ENCODE measurements around the gene ATP6V1D. TPM values are rescaled to one million over a fixed set of nuclear protein-coding genes. Genes with fewer than 3 reads are reported as not detected.

ATP6V1D gene
- total and polyA plus RNA-seq, 4 donors, result 49.6 to 134 (median 60.2) TPM

DNA sequence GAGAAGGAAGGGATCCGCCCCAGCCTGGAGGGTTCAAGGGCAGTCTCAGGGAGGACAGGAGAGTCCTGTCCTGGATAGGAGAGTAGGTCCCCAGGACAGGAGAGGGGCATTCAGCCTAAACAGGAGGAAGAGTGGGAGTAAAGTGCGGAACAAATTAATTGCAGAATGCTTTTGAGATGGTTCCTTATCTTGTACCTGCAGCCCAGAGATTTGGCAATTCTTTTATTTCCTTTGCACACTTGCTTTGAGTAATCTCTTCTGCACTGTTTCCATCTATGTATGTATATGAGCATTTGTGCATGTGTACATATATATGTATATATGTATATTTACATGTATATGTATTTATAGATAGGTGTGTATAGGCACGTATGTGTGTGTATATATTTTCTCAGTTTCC is 29.7 kb upstream of the ATP6V1D start:
- no peak for DNase-seq
- Histone ChIP-seq H3K36me3 (ENCODE audit: control insufficient read depth in 4 of 4, insufficient read depth in 4 of 4, low read length in 4 of 4) (peaks cover 2 to 12% (median 10%) of the 10 kb centered on the region in 4 donors), H3K27me3 (ENCODE audit: control insufficient read depth in 3 of 3, insufficient read depth in 3 of 3, low read length in 2 of 3) (no peaks in the 10 kb centered on the region), H3K9ac (ENCODE audit: insufficient read depth in 1 of 2, low read length in 2 of 2) (no peak overlapping the region), H3K4me1 (ENCODE audit: control insufficient read depth in 5 of 5, insufficient read depth in 5 of 5, low read length in 5 of 5) (peaks cover 0 to 10% (median 0%) of the 10 kb centered on the region in 5 donors), H3K27ac (ENCODE audit: low read depth in 1 of 2, low read length in 1 of 2) (no peak overlapping the region), H3K9me3 (ENCODE audit: control insufficient read depth in 4 of 4, insufficient read depth in 3 of 4, low read length in 3 of 4) (no peaks in the 10 kb centered on the region), H3K4me3 (no peak overlapping the region)
- ATAC-seq (ENCODE audit: insufficient read depth, low FRiP score), result no peak
- TF ChIP-seq, protein P1, sequence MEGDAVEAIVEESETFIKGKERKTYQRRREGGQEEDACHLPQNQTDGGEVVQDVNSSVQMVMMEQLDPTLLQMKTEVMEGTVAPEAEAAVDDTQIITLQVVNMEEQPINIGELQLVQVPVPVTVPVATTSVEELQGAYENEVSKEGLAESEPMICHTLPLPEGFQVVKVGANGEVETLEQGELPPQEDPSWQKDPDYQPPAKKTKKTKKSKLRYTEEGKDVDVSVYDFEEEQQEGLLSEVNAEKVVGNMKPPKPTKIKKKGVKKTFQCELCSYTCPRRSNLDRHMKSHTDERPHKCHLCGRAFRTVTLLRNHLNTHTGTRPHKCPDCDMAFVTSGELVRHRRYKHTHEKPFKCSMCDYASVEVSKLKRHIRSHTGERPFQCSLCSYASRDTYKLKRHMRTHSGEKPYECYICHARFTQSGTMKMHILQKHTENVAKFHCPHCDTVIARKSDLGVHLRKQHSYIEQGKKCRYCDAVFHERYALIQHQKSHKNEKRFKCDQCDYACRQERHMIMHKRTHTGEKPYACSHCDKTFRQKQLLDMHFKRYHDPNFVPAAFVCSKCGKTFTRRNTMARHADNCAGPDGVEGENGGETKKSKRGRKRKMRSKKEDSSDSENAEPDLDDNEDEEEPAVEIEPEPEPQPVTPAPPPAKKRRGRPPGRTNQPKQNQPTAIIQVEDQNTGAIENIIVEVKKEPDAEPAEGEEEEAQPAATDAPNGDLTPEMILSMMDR (IDR thresholded peaks at IDR 0.05; ENCODE audit: control extremely low read depth, extremely low read depth), result no peak
- 54 to 77% methylated on average over 3 of the region's 3 CpGs for WGBS, 2 donors

DNA sequence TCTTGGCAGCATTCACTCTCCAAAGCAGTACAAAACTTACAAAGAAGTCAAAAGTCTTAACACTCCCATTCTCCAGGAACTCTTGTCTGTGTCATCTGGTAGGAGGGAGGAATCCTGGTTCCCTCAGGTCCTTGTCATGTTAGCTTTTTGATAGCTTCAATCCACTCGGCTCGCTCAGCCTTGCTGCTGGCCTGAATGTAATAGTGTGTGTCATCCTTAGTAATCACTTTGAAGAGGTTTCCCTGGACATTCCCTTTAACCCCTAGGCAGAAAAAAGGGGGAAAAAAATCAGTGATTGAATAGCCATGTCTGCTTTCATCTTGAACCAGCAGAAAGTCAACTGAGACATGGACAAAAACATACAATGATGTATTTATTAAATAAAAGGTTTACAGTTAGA is 27.6 kb upstream of the ATP6V1D start:
- Histone ChIP-seq H3K9ac (ENCODE audit: insufficient read depth in 1 of 2, low read length in 2 of 2) (no peak overlapping the region), H3K36me3 (ENCODE audit: control insufficient read depth in 4 of 4, insufficient read depth in 4 of 4, low read length in 4 of 4) (peaks cover 3 to 30% (median 18%) of the 10 kb centered on the region in 4 donors), H3K4me1 (ENCODE audit: control insufficient read depth in 5 of 5, insufficient read depth in 5 of 5, low read length in 5 of 5) (peaks cover 0 to 5% (median 0%) of the 10 kb centered on the region in 5 donors), H3K27me3 (ENCODE audit: control insufficient read depth in 3 of 3, insufficient read depth in 3 of 3, low read length in 2 of 3) (no peaks in the 10 kb centered on the region), H3K4me3 (no peak overlapping the region), H3K27ac (ENCODE audit: low read depth in 1 of 2, low read length in 1 of 2) (no peak overlapping the region), H3K9me3 (ENCODE audit: control insufficient read depth in 4 of 4, insufficient read depth in 3 of 4, low read length in 3 of 4) (no peaks in the 10 kb centered on the region)
- TF ChIP-seq, protein P1 (IDR thresholded peaks at IDR 0.05; ENCODE audit: control extremely low read depth, extremely low read depth), result no peak
- DNase-seq (no peak), ATAC-seq (ENCODE audit: insufficient read depth, low FRiP score) (no peak)
- WGBS, 2 donors, result 90 to 93% methylated on average over 2 of the region's 2 CpGs

DNA sequence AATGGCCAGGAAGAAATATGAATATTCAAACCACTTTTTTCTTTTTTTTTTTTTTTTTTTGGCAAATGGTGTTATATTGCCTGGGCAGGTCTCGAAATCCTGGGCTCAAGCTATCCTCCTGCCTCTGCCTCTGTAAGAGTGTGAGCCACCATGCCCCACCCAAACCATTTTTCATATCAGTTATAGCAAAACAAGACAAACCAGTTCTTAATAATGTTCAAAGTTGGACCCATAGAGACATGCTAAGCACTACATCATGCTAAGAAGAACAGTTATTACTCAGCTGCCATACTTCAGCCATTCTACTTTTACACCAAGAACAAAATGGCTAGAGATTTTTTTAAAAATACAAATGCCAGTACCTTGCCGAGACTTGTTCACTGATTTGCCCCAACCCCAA is 26.0 kb upstream of the ATP6V1D start:
- Histone ChIP-seq H3K4me3 (no peak overlapping the region), H3K27ac (ENCODE audit: low read depth in 1 of 2, low read length in 1 of 2) (no peak overlapping the region), H3K27me3 (ENCODE audit: control insufficient read depth in 3 of 3, insufficient read depth in 3 of 3, low read length in 2 of 3) (no peaks in the 10 kb centered on the region), H3K4me1 (ENCODE audit: control insufficient read depth in 5 of 5, insufficient read depth in 5 of 5, low read length in 5 of 5) (no peaks in the 10 kb centered on the region), H3K36me3 (ENCODE audit: control insufficient read depth in 4 of 4, insufficient read depth in 4 of 4, low read length in 4 of 4) (peaks cover 3 to 41% (median 27%) of the 10 kb centered on the region in 4 donors), H3K9ac (ENCODE audit: insufficient read depth in 1 of 2, low read length in 2 of 2) (no peak overlapping the region), H3K9me3 (ENCODE audit: control insufficient read depth in 4 of 4, insufficient read depth in 3 of 4, low read length in 3 of 4) (no peaks in the 10 kb centered on the region)
- 88 to 91% methylated on average over 2 of the region's 2 CpGs for WGBS, 2 donors
- no peak for ATAC-seq (ENCODE audit: insufficient read depth, low FRiP score)
- no peak for DNase-seq
- TF ChIP-seq, protein P1 (IDR thresholded peaks at IDR 0.05; ENCODE audit: control extremely low read depth, extremely low read depth), result no peak

- TF ChIP-seq, protein P1 (IDR thresholded peaks at IDR 0.05; ENCODE audit: control extremely low read depth, extremely low read depth), result no peak
- H3K36me3 ChIP-seq (ENCODE audit: control insufficient read depth in 4 of 4, insufficient read depth in 4 of 4, low read length in 4 of 4), result peaks cover 3 to 46% (median 28%) of the 10 kb centered on the region in 4 donors
- DNase-seq (no peak), ATAC-seq (ENCODE audit: insufficient read depth, low FRiP score) (no peak)
- no peak overlapping the region for H3K4me3 ChIP-seq
- H3K27ac ChIP-seq (ENCODE audit: low read depth in 1 of 2, low read length in 1 of 2), result no peak overlapping the region
- H3K9ac ChIP-seq (ENCODE audit: insufficient read depth in 1 of 2, low read length in 2 of 2), result no peak overlapping the region
- no peaks in the 10 kb centered on the region for H3K9me3 ChIP-seq (ENCODE audit: control insufficient read depth in 4 of 4, insufficient read depth in 3 of 4, low read length in 3 of 4)
- 69 to 78% methylated on average over 2 of the region's 2 CpGs for WGBS, 2 donors
- no peaks in the 10 kb centered on the region for H3K27me3 ChIP-seq (ENCODE audit: control insufficient read depth in 3 of 3, insufficient read depth in 3 of 3, low read length in 2 of 3)
- no peaks in the 10 kb centered on the region for H3K4me1 ChIP-seq (ENCODE audit: control insufficient read depth in 5 of 5, insufficient read depth in 5 of 5, low read length in 5 of 5)
Measured at GRCh38 chr14:67385120-67385519, 25.5 kb upstream of the ATP6V1D start.

Data from lung (tissue), 12 donors.